Fibroblast of lung (primary cell): ENCODE results near the gene RALGPS2. TPM values are rescaled to one million over a fixed set of nuclear protein-coding genes. Genes with fewer than 3 reads are reported as not detected.

ENCODE experiments used
- DNase-seq, 2 donors: peaks; one replicate each; pipeline versions ENCODE4 v3.0.0 to v3.0.0-alpha.2; 2010; ENCODE audit warnings: low read depth in 2 of 2
- H2AFZ ChIP-seq: 2 replicates; pipeline ENCODE4 v1.5.1; 2012; ENCODE audit warnings: low read length, control low read depth, inconsistent platforms
- H3K27ac ChIP-seq: 2 replicates; pipeline ENCODE4 v1.5.1; 2011; ENCODE audit warnings: low read length, control low read depth; ENCODE audit not compliant: insufficient read depth
- H3K27me3 ChIP-seq: 2 replicates; pipeline ENCODE4 v1.5.1; 2011; ENCODE audit warnings: mild to moderate bottlenecking, low read length; ENCODE audit not compliant: control insufficient read depth, insufficient read depth
- H3K36me3 ChIP-seq: 2 replicates; pipeline ENCODE4 v1.5.1; 2011; ENCODE audit warnings: low read length; ENCODE audit not compliant: control insufficient read depth, insufficient read depth
- H3K4me1 ChIP-seq: 2 replicates; pipeline ENCODE4 v1.5.1; 2011; ENCODE audit warnings: low read length; ENCODE audit not compliant: control insufficient read depth, insufficient read depth; ENCODE audit errors: extremely low read depth
- H3K4me2 ChIP-seq: 2 replicates; pipeline ENCODE4 v1.5.1; 2011; ENCODE audit warnings: low read length, control low read depth; ENCODE audit not compliant: insufficient read depth; ENCODE audit errors: extremely low read depth
- H3K4me3 ChIP-seq, 4 experiments: fragments of 200-600 bp in 1 of 4; sonication (generic) in 1 of 4; replicated peaks in 1 of 4; 2 replicates each; pipeline ENCODE4 v1.5.1; 2011 to 2016; ENCODE audit warnings: low read length in 4 of 4, low read depth in 3 of 4, mild to moderate bottlenecking in 3 of 4, control low read depth in 2 of 4, inconsistent platforms in 1 of 4, mixed read lengths in 1 of 4; ENCODE audit not compliant: insufficient read depth in 1 of 4; ENCODE audit errors: control extremely low read depth in 1 of 4
- H3K79me2 ChIP-seq: 2 replicates; pipeline ENCODE4 v1.5.1; 2012; ENCODE audit warnings: mild to moderate bottlenecking, low read length, inconsistent platforms; ENCODE audit not compliant: control insufficient read depth, insufficient read depth
- H3K9ac ChIP-seq: 2 replicates; pipeline ENCODE4 v1.5.1; 2011; ENCODE audit warnings: mild to moderate bottlenecking, low read length, control low read depth; ENCODE audit not compliant: insufficient read depth
- H3K9me3 ChIP-seq: 2 replicates; pipeline ENCODE4 v1.5.1; 2012; ENCODE audit warnings: low read depth, low read length; ENCODE audit not compliant: control insufficient read depth, insufficient read depth
- H4K20me1 ChIP-seq: 2 replicates; pipeline ENCODE4 v1.5.1; 2011; ENCODE audit warnings: low read length; ENCODE audit not compliant: control insufficient read depth, insufficient read depth; ENCODE audit errors: extremely low read depth
- CTCF ChIP-seq, 2 donors: IDR thresholded peaks in 1 of 2; conservative IDR thresholded peaks in 1 of 2; 1 replicate in 1 of 2; 2 replicates in 1 of 2; pipeline ENCODE4 v1.5.1; 2011 to 2012; ENCODE audit warnings: low read length in 2 of 2, control low read depth in 1 of 2, inconsistent platforms in 1 of 2, low read depth in 1 of 2, mild to moderate bottlenecking in 1 of 2
- EZH2 ChIP-seq: IDR thresholded peaks from 2 replicates; pipeline ENCODE4 v1.5.1; 2012; ENCODE audit warnings: low read length, control low read depth, mild to moderate bottlenecking; ENCODE audit errors: missing control alignments
- polyA plus RNA-seq, 2 donors: library from polyadenylated mRNA; depleted of rRNA in 1 of 2; stranded (reverse) in 1 of 2; unstranded in 1 of 2; fragments of >200 nt; gene quantifications; 2 replicates each; pipeline ENCODE4 v1.2.1, GENCODE V29; 2011 to 2012; ENCODE audit warnings: missing spikeins in 1 of 2
- total RNA-seq: library from RNA; depleted of rRNA; stranded (reverse); fragments of >200 nt; gene quantifications from 2 replicates; pipeline ENCODE4 v1.2.1, GENCODE V29; 2014

The RALGPS2 gene
- total and polyA plus RNA-seq, 2 donors (not counting 1 experiment from before 2014, with no cell fraction given), result 53.8 to 69.7 TPM

- H3K4me2 ChIP-seq, result no peak overlapping the region
- no peaks in the 10 kb centered on the region for H3K4me1 ChIP-seq
- H3K4me3 ChIP-seq, result no peak overlapping the region
- H3K9ac ChIP-seq, result no peak overlapping the region
- peak; percentile 21 to 82 for DNase-seq
- H3K27me3 ChIP-seq, result no peaks in the 10 kb centered on the region
- TF ChIP-seq EZH2, result no peak
- no peak for TF ChIP-seq CTCF (conservative IDR thresholded peaks at IDR 0.05 in 1 of 2, IDR thresholded peaks at IDR 0.05 in 1 of 2; ENCODE audit: low read depth in 1 of 2, low read length in 2 of 2)
- H3K27ac ChIP-seq, result no peak overlapping the region
- no peaks in the 10 kb centered on the region for H3K79me2 ChIP-seq
- H3K36me3 ChIP-seq, result no peaks in the 10 kb centered on the region
- H2AFZ ChIP-seq, result no peak overlapping the region
- no peaks in the 10 kb centered on the region for H3K9me3 ChIP-seq
- H4K20me1 ChIP-seq, result no peaks in the 10 kb centered on the region
Observed at GRCh38 chr1:178908358-178908757, 183.3 kb downstream of the RALGPS2 start.

- Histone ChIP-seq H3K27ac (no peak overlapping the region), H4K20me1 (no peaks in the 10 kb centered on the region), H3K9ac (no peak overlapping the region), H3K27me3 (no peaks in the 10 kb centered on the region), H3K4me1 (no peaks in the 10 kb centered on the region), H3K36me3 (no peaks in the 10 kb centered on the region), H2AFZ (no peak overlapping the region), H3K4me2 (no peak overlapping the region), H3K4me3 (no peak overlapping the region), H3K79me2 (no peaks in the 10 kb centered on the region), H3K9me3 (no peaks in the 10 kb centered on the region)
- no peak for DNase-seq
- no peak for TF ChIP-seq CTCF (conservative IDR thresholded peaks at IDR 0.05 in 1 of 2, IDR thresholded peaks at IDR 0.05 in 1 of 2; ENCODE audit: low read depth in 1 of 2, low read length in 2 of 2)
- no peak for TF ChIP-seq EZH2
Observed at GRCh38 chr1:178910023-178910422, 185.0 kb downstream of the RALGPS2 start.

DNA sequence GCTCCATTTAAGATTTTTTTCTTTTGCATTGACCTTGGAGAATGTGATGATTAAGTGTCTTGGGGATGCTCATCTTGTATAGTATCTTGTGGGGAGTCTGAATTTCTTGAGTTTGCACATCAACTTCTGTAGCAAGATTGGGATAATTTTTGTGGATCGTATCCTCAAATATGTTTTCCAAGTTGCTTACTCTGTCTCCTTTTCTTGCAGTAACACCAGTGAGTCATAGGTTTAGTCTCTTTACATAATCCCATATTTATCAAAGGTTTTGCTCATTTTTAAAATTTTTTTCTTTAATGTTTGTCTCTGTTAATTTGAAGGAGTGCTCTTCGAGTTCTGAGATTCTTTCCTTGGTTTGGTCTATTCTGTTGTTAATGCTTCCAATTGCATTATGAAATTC is 187.6 kb downstream of the RALGPS2 start:
- no peak overlapping the region for H3K4me2 ChIP-seq
- no peaks in the 10 kb centered on the region for H3K9me3 ChIP-seq
- no peaks in the 10 kb centered on the region for H3K79me2 ChIP-seq
- no peak overlapping the region for H3K27ac ChIP-seq
- no peak for DNase-seq
- no peaks in the 10 kb centered on the region for H3K36me3 ChIP-seq
- H3K4me3 ChIP-seq, result no peak overlapping the region
- H3K9ac ChIP-seq, result no peak overlapping the region
- no peaks in the 10 kb centered on the region for H3K27me3 ChIP-seq
- no peaks in the 10 kb centered on the region for H3K4me1 ChIP-seq
- H2AFZ ChIP-seq, result no peak overlapping the region
- H4K20me1 ChIP-seq, result no peaks in the 10 kb centered on the region
- no peak for TF ChIP-seq EZH2
- TF ChIP-seq CTCF (conservative IDR thresholded peaks at IDR 0.05 in 1 of 2, IDR thresholded peaks at IDR 0.05 in 1 of 2; ENCODE audit: low read depth in 1 of 2, low read length in 2 of 2), result no peak
